ENCODE results near the gene SCUBE3. TPM values are rescaled to one million over a fixed set of nuclear protein-coding genes. Genes with fewer than 3 reads are reported as not detected.

The SCUBE3 gene
- total and polyA plus RNA-seq, 9 of the 15 experiments (the other 6 are each of a cell fraction or from before 2014, with no cell fraction given) = 0.01 to 0.11 TPM; not detected in 7

- TF ChIP-seq TOE1 (IDR thresholded peaks at IDR 0.05; ENCODE audit: borderline replicate concordance) = 0 out of 2 replicates have a peak, but pooled peaks have one; percentile 37
- TF ChIP-seq TOE1 (CRISPR knock-in tag; IDR thresholded peaks at IDR 0.05; ENCODE audit: borderline replicate concordance, low read depth) = no peak
- TF ChIP-seq SP2 (IDR thresholded peaks at IDR 0.05; ENCODE audit: extremely low read depth, low read depth, low read length, poor library complexity, severe bottlenecking) = no peak
- no peak for TF ChIP-seq EZH2 (IDR thresholded peaks at IDR 0.05; ENCODE audit: borderline replicate concordance, low read depth, low read length)
- no peak for TF ChIP-seq MCM2 (IDR thresholded peaks at IDR 0.05; ENCODE audit: low read depth)
- 0 out of 2 replicates have a peak, but pooled peaks have one; percentile 21 for TF ChIP-seq HMG20A (CRISPR knock-in tag; conservative IDR thresholded peaks at IDR 0.05)
- no peak for TF ChIP-seq FOXA1 (IDR thresholded peaks at IDR 0.05; ENCODE audit: borderline replicate concordance)
- TF ChIP-seq E2F5 (CRISPR knock-in tag; IDR thresholded peaks at IDR 0.05) = no peak
- no peak for TF ChIP-seq DEAF1 (CRISPR knock-in tag; IDR thresholded peaks at IDR 0.05)
- TF ChIP-seq ZNF143 (CRISPR knock-in tag; IDR thresholded peaks at IDR 0.05) = 0 out of 2 replicates have a peak, but pooled peaks have one; percentile 9
- TF ChIP-seq ZNF79 (CRISPR knock-in tag; IDR thresholded peaks at IDR 0.05; ENCODE audit: low read depth) = no peak
- 0 out of 2 replicates have a peak, but pooled peaks have one; percentile 68 for TF ChIP-seq PHF21A (IDR thresholded peaks at IDR 0.05; ENCODE audit: borderline replicate concordance, low read depth)
- TF ChIP-seq ZNF347 (CRISPR knock-in tag; IDR thresholded peaks at IDR 0.05; ENCODE audit: low read depth) = no peak
- TF ChIP-seq ZC3H8 (IDR thresholded peaks at IDR 0.05) = 0 out of 2 replicates have a peak, but pooled peaks have one; percentile 26
- TF ChIP-seq GABPB2 (CRISPR knock-in tag; conservative IDR thresholded peaks at IDR 0.05) = no peak
- TF ChIP-seq TARDBP (IDR thresholded peaks at IDR 0.05) = peak; percentile 19; the same call in 1 of the 2 replicates
- TF ChIP-seq ZNF586 (CRISPR knock-in tag; conservative IDR thresholded peaks at IDR 0.05) = no peak
- TF ChIP-seq NCOA1 (IDR thresholded peaks at IDR 0.05; ENCODE audit: low read depth) = peak; percentile 59
- TF ChIP-seq, protein P1, sequence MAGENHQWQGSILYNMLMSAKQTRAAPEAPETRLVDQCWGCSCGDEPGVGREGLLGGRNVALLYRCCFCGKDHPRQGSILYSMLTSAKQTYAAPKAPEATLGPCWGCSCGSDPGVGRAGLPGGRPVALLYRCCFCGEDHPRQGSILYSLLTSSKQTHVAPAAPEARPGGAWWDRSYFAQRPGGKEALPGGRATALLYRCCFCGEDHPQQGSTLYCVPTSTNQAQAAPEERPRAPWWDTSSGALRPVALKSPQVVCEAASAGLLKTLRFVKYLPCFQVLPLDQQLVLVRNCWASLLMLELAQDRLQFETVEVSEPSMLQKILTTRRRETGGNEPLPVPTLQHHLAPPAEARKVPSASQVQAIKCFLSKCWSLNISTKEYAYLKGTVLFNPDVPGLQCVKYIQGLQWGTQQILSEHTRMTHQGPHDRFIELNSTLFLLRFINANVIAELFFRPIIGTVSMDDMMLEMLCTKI (IDR thresholded peaks at IDR 0.05; ENCODE audit: partially characterized antibody) = no peak
- no peak for TF ChIP-seq MCM7 (IDR thresholded peaks at IDR 0.05)
- TF ChIP-seq NCOA2 (IDR thresholded peaks at IDR 0.05; ENCODE audit: partially characterized antibody in 2 of 2) = no peak
- TF ChIP-seq TAF15 (IDR thresholded peaks at IDR 0.05; ENCODE audit: low read depth, low read length) = no peak
- TF ChIP-seq TCFL5 (CRISPR knock-in tag; conservative IDR thresholded peaks at IDR 0.05) = no peak
- TF ChIP-seq DPF2 (IDR thresholded peaks at IDR 0.05) = peak; percentile 81
- TF ChIP-seq ELF1 (tag; IDR thresholded peaks at IDR 0.05) = peak; percentile 70; the same call in 1 of the 2 replicates
Observed at GRCh38 chr6:35259948-35260590, 46.3 kb downstream of the SCUBE3 start (continued).
